HS-27A (cell line): ENCODE results near the gene C11orf21.

Source experiments
- DNase-seq: peaks from one replicate; pipeline ENCODE4 v3.0.0-alpha.2; 2012; ENCODE audit warnings: low read depth, missing footprints

C11orf21 gene

DNA sequence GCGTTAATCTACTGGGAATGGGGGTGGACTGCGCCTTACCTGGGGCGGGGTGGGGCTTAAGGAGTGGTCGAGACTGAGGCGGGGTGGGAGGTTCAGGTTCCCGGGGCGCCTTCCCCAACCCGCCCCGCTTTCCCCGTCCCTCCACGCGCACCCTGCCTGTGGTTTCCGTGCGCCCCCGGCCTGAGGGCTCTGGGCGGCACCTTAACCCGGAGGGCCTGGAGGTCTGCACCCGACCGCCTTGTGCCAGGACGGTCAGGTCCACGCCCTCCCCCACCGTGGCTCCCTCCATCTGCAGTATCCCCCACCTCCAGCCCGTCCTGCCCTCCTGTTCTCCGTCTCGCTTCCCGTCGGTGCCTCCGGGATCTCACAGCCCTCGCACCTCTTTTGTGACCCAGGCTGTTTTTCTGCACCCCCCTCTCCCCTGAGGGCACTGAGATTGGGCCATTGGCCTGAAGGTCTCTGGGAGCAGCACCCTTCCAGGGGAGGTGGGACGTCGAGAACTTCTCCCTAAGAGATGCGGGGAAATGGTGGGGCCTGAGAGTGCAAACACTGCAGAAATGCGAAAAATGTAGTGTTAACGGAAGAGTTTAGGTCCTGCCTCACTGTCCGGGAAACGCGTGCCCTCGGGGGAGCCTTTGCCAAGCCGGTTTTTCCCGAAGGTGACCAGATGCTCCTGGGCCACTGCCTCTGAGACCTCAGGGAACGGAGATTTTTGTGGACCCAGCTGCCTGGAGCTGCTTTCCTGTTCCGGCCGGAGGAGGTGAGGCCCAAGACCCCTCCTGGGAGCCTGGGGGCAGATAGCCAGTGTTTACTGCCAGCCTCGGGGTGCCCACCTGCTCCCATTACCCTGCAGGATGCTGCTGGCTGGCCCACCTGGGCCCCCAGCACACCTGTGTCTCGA, 30.1 kb downstream of the C11orf21 start:
- no peak for DNase-seq

- no peak for DNase-seq
These were observed 30.7 kb downstream of the C11orf21 start for GRCh38 chr11:2271077-2271326.

DNA sequence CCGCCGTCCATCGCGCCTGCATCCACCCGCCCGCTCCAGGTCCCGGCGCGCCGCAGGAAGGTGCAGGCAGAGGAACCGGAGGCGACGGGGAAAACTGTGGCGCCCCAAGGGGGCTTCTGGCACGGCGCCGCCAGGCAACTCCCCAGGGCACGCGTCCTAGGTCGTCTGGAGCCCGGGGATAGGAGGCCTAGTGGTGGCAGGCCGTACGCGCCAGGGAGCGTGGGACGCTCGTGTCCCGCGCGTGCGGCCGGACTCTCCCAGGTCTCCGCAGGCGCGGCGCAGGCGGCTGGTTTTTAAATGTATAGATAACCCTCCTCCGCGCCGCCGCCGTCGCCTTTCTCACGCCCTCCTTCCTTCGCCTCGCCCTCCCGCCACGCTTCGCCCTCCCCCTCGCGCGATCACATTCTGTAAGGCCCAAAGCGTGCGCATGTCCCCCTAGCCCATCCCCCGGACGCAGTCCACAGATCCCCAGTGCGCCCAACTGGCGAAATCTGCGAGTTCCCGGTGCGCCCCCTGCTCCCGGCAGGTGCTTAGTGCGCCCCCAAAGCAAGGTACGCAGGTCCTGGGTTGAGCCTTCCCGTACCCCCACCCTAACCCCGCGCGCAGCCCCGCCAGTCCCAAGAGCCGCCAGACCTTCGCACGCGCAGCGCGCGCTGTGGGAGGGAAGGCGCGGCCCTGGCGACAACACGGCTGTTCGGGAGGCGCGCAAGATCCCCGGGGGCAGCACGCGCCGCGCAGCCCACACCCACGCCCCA, 31.2 kb downstream of the C11orf21 start, which contains the start of gene ASCL2:
Gene ASCL2 (minus strand): TSS at position 267 of the 755 bp plus-strand sequence. CDS start 256 bp downstream, at position 11.
- no peak for DNase-seq

- DNase-seq = no peak
These were observed 32.0 kb downstream of the C11orf21 start for GRCh38 chr11:2269601-2270321.

GRCh38 chr11:2268729-2269600, 32.8 kb downstream of the C11orf21 start:
- DNase-seq = no peak

DNA sequence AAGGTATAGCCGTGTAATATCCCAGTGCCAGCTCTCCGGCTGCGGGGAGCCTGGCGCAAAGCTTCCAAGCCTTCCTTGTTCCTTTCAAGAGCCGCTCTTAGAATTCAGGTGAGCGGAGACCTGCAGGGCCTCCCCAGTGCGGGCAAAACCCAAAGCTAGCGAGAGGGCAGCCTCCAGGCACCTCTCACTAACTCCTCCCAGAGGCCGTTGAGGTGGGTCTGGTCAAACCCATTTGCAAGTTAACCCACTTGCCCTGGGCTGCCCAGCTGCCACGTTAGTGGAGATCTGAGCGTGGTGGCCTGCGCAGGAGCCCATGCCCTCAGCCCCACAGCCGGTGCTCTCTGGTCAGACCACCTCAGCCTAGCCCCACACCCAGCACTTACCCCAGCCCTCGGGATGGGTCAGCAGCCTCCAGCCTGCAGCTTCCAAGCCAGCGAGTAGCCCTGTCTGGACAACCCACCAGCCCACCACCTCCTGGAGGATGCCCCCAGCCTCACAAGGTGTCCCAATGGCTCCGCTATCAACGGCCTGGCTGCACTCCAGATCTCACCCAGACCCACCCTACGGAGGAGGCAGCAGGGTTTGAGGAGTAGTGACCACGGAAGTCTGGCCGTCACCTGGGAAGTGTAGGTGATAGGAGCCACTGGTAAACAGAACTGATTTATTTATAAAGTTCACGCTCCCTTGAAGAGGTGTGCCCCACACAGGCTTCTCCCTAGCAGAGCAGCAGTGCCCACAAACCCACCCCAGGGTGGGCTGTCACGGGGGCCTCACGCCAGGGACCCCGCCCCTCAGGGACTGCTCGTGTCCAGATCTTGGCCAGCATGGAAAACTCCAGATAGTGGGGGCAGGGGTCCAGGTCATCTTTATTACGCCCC, 33.6 kb downstream of the C11orf21 start:
- no peak for DNase-seq

GRCh38 chr11:2267306-2267850, 34.3 kb downstream of the C11orf21 start:
- DNase-seq = no peak

DNA sequence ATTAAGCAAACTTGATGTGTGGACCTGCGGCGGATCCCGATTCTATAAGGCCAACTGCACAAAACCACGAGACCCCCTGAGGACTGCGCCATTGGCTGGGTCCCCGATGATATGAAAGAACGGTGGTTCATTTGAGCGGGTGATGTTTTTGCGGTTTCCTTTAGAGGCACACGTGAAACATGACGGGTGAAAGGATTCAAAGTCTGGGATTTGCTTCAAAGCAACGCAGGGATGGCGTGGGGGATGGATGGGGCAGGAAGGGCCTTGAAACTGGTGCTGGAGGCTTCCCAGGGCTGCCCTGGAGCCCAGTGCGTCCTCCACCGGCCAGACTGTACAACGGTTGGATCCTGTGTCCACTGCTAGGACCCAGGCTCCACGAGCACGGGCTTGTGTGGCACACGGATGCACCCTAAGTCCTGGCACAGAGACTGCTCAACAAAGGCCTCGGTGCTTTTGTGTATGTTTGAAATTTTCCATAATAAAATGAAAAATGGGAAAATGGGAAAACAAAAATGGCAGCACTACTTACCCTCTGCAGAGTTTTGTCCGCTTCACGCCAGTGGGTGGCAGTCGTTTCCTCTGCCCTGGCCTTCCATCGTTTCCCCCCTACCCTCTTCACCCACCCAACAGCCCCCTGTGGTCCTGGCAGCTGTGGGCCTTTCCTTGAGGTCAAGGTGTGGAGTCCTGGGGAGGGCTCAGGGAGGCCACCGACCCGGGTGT, 35.0 kb downstream of the C11orf21 start:
- no peak for DNase-seq

DNA sequence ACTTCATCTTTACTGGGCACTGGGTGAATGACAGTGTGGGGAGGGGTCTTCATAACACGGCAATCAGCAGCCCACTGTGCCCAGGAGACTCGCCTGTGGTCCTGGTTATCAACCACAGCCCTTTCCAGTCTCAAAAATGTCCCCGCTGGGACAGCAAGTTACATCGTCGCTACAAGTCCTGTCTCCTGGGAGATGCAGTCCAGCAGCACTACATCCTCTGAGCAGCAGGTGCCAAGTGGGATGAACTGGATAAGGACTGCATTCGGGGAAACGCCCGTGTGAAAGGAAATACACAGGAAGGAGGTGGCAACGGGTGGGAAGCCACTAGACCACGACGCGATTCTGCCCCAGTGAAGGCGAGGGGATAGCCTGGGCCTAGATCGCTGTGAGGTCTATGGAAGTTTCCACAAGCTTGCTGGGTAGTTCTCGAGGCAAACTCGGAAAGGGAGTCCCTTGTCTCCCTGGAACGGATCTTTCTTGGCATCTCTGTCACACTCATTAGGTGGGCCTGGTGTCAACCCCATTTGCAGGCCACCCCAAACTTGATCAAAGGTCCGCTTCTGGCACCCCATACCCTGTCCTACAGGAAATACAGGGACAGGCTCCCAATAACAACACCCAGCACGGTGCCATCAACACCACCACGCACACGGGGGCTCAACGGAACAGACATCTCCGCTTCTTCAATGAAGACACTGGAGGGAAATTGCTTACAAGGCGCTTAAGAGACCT, 35.7 kb downstream of the C11orf21 start:
- no peak for DNase-seq

GRCh38 chr11:2265396-2265795, 36.3 kb downstream of the C11orf21 start:
- DNase-seq = no peak

- DNase-seq = no peak
These were observed 37.2 kb downstream of the C11orf21 start for GRCh38 chr11:2264366-2265053.

DNA sequence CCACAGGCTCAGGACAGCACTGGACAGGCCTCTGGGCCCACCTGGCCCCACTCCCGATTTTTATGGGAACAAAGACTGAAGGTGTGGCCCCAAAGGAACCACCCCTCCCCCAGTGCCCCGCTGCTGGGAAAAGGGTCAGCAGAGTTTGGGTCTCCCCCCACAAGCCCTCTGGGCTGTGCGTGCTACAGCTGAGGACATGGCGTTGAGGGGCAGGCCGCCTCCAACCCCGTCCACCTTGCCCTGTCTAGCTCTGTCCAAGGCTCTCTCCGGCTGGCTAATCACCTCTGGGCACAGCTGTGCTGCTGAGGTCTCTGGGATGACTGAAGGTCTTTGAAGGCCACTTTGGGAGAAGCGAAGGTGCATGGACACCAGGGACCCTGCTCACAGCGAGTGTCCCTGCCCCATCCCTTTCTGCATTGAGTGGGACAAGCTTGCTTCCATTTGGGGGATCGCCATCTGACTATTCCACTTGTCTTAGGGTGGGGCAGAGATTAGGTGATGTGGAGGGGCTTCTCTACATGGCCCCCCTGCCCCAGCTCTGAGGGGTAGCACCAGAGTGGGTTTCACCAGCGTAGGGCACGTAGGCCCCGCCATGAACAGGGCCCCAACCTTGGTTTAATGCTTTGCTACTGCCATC, 37.9 kb downstream of the C11orf21 start:
- no peak for DNase-seq

DNA sequence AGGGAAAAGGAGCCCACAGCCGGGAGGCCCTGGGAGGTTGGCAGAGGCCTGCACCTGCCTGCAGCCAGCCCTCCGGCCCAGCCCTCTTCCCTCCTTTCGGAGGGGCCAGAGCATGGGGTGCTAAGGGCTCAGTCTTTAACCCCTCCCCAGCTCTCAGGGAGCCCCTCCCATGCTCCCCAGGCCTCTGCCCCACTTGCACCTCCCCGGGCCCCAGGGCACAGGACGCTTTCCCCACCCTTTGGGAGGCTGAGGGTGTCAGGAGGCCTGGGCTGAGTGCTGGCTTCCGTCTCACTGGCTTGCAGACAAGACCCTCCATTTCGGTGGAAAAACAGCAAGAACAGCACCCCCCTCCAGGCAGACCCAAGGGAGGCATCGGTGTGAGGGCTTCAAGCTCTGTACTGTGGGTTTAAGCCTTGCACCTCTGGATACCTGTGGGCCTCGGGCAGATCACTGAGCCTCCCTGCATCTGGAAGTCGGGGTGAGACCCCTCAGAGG, 38.6 kb downstream of the C11orf21 start:
- DNase-seq = no peak

GRCh38 chr11:2262301-2263070, 39.2 kb downstream of the C11orf21 start:
- DNase-seq = no peak

DNA sequence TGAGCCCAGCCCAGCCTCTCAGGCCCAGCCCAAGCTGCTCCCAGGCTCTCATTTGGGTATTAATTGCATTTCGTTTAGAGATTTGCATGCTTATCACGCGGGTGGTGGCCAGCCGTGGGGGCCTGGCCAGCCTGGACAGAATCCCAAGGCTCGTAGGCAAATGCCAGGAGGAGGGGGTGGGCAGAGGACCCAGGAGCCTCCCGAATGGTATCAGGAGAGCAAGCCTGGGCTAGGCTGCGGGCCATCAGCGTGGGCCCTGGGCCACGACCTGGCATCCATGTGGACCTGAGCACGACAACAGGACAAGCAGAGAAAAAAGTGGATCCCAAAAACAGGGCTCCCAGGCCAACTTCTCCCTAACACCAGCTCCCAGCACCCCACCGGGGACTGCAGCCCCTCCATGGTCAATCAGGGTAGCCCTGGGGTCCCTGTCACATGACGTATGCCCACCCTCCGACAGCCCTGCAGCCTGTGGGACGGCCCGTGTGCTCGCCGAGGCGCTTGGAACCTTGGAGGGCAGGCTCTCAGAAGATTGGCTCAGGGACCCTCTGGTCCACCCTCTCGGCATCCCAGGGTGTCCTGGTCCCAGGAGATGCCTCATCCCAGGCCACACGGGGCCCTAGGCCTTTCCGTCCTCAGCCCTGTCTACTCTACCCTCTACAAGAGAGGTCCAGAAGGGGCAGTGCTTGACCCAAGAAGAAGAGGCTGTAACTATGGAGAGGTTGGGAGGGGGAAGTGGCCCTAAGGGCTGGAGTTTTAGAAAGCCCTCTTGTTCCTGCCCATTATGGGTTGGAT, 40.1 kb downstream of the C11orf21 start:
- DNase-seq = no peak
